GM23338 (cell line): ENCODE measurements around the gene KLF11. TPM values are rescaled to one million over a fixed set of nuclear protein-coding genes. Genes with fewer than 3 reads are reported as not detected.

ENCODE experiments used
- ATAC-seq: fragments of 200-7000 bp; cut with Tn5 transposase; 3 replicates; pipeline ENCODE4 v1.9.1; 2020
- DNase-seq: peaks from one replicate; pipeline ENCODE4 v3.0.0-alpha.2; 2015; ENCODE audit warnings: low spot score
- H2AFZ ChIP-seq: fragments of 200-600 bp; sonication (generic); 2 replicates; pipeline ENCODE4 v1.8.0; 2016; ENCODE audit warnings: antibody characterized with exemption, mild to moderate bottlenecking, moderate library complexity
- H3F3A ChIP-seq: fragments of 200-600 bp; sonication (generic); replicated peaks from 2 replicates; pipeline ENCODE4 v1.8.0; 2017; ENCODE audit warnings: antibody characterized with exemption, mixed run types, low read depth
- H3K27ac ChIP-seq: fragments of 200-600 bp; sonication (generic); 2 replicates; pipeline ENCODE4 v1.6.1; 2016; ENCODE audit warnings: low read depth
- H3K27me3 ChIP-seq: fragments of 200-600 bp; sonication (generic); 2 replicates; pipeline ENCODE4 v1.8.0; 2016; ENCODE audit warnings: mild to moderate bottlenecking, mixed run types, moderate library complexity; ENCODE audit not compliant: insufficient read depth
- H3K36me3 ChIP-seq: fragments of 200-600 bp; sonication (generic); 2 replicates; pipeline ENCODE4 v1.8.0; 2016; ENCODE audit warnings: mild to moderate bottlenecking; ENCODE audit not compliant: insufficient read depth
- H3K4me1 ChIP-seq: fragments of 200-600 bp; sonication (generic); 2 replicates; pipeline ENCODE4 v1.8.0; 2016; ENCODE audit warnings: mild to moderate bottlenecking, moderate library complexity; ENCODE audit not compliant: insufficient read depth
- H3K4me2 ChIP-seq: fragments of 200-600 bp; sonication (generic); 2 replicates; pipeline ENCODE4 v1.7.1; 2017; ENCODE audit warnings: mixed run types
- H3K4me3 ChIP-seq: fragments of 200-600 bp; sonication (generic); 2 replicates; pipeline ENCODE4 v1.6.1; 2016; ENCODE audit warnings: mixed run types
- H3K79me2 ChIP-seq: fragments of 200-600 bp; sonication (generic); replicated peaks from 2 replicates; pipeline ENCODE4 v1.8.0; 2017; ENCODE audit warnings: mild to moderate bottlenecking; ENCODE audit not compliant: insufficient read depth
- H3K9me2 ChIP-seq: fragments of 200-600 bp; sonication (generic); 2 replicates; pipeline ENCODE4 v1.8.0; 2017; ENCODE audit not compliant: insufficient read depth
- H4K20me1 ChIP-seq: fragments of 200-600 bp; sonication (generic); replicated peaks from 2 replicates; pipeline ENCODE4 v1.8.0; 2017; ENCODE audit warnings: mild to moderate bottlenecking; ENCODE audit not compliant: insufficient read depth
- H3K27ac Mint-ChIP-seq: 2 replicates; pipeline ENCODE4 v1.8.0; 2020; ENCODE audit warnings: inconsistent platforms, mild to moderate bottlenecking, moderate library complexity, mixed read lengths
- H3K27me3 Mint-ChIP-seq: 3 replicates; pipeline ENCODE4 v1.8.0; 2022; ENCODE audit warnings: low read depth, mild to moderate bottlenecking, moderate library complexity, mixed read lengths, inconsistent platforms; ENCODE audit not compliant: insufficient read depth, poor library complexity
- H3K36me3 Mint-ChIP-seq: 3 replicates; pipeline ENCODE4 v1.8.0; 2021; ENCODE audit warnings: low read depth, mild to moderate bottlenecking, inconsistent platforms, moderate library complexity, mixed read lengths
- H3K4me1 Mint-ChIP-seq: 3 replicates; pipeline ENCODE4 v1.8.0; 2020; ENCODE audit warnings: mild to moderate bottlenecking, inconsistent platforms, mixed read lengths
- H3K4me3 Mint-ChIP-seq: 3 replicates; pipeline ENCODE4 v1.8.0; 2021; ENCODE audit warnings: moderate library complexity, mild to moderate bottlenecking, inconsistent platforms, mixed read lengths
- H3K9me3 Mint-ChIP-seq: 3 replicates; pipeline ENCODE4 v1.8.0; 2020; ENCODE audit warnings: moderate library complexity, mild to moderate bottlenecking, inconsistent platforms, mixed read lengths
- ZNF331 ChIP-seq: fragments of 250-450 bp; sonication (Bioruptor Pico); IDR thresholded peaks from 2 replicates; pipeline ENCODE4 v1.5.0; 2020; ENCODE audit warnings: low read depth, mild to moderate bottlenecking, moderate library complexity
- ZNF462 ChIP-seq: fragments of 250-450 bp; sonication (Bioruptor Pico); IDR thresholded peaks from 2 replicates; pipeline ENCODE4 v1.5.0; 2020; ENCODE audit warnings: mild to moderate bottlenecking, moderate library complexity
- polyA plus RNA-seq: library from polyadenylated mRNA; unstranded; fragments of >200 nt; fragmentation: Nextera tagmentation; extraction: Ambion mirVana; gene quantifications from 2 replicates; pipeline ENCODE4 v1.2.1, GENCODE V29; 2016
- total RNA-seq: library from RNA; depleted of rRNA; stranded (reverse); fragments of >200 nt; shearing (Covaris generic); gene quantifications from 2 replicates; pipeline ENCODE4 v1.2.3, GENCODE V29; 2014

The KLF11 gene
- total and polyA plus RNA-seq, 2 experiments from 2014 or later, result 1.4 to 5.6 TPM

DNA sequence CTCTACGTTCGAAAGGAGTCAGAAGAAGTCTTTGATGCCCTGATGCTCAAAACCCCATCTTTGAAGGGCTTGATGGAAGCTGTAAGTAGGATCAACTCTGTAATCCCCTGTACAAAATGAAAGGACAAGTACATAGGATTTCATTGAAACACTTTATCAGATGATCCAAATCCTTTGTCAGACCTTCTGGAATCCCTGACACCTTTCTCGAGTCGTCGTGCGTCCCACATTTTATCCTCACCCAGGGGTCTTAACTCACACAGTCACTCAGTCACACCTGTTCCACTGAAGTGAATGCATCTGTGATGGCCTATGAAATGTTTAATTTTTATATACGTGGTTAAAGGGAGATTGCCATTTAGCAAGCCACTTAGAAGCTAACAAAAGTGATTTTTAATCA lies 47.0 kb upstream of the KLF11 start:
- Histone ChIP-seq H3K27ac (no peak overlapping the region), H3K4me1 (peaks cover 6% of the 10 kb centered on the region), H2AFZ (no peak overlapping the region), H3K27me3 (no peaks in the 10 kb centered on the region), H3K79me2 (no peaks in the 10 kb centered on the region), H3K36me3 (no peaks in the 10 kb centered on the region), H3K4me3 (no peak overlapping the region), H4K20me1 (no peaks in the 10 kb centered on the region), H3K4me2 (no peak overlapping the region), H3F3A (no peaks in the 10 kb centered on the region), H3K9me2 (no peaks in the 10 kb centered on the region)
- H3K36me3 Mint-ChIP-seq, result no peaks in the 10 kb centered on the region
- ATAC-seq, result no peak
- no peak for DNase-seq
- H3K27ac Mint-ChIP-seq, result no peak overlapping the region
- H3K9me3 Mint-ChIP-seq, result no peaks in the 10 kb centered on the region
- peaks cover 3% of the 10 kb centered on the region; the same call in 2 of the 3 replicates for H3K4me1 Mint-ChIP-seq
- no peak overlapping the region for H3K4me3 Mint-ChIP-seq
- TF ChIP-seq ZNF462 (CRISPR knock-in tag), result no peak
- H3K27me3 Mint-ChIP-seq, result peaks cover 2% of the 10 kb centered on the region

GRCh38 chr2:9997936-9998335 lies 45.4 kb upstream of the KLF11 start:
- DNase-seq, result no peak
- H3K27me3 ChIP-seq, result no peaks in the 10 kb centered on the region
- H3K9me2 ChIP-seq, result no peaks in the 10 kb centered on the region
- H3K4me1 Mint-ChIP-seq, result peaks cover 8% of the 10 kb centered on the region; the same call in 2 of the 3 replicates
- H3K79me2 ChIP-seq, result no peaks in the 10 kb centered on the region
- H3K4me3 Mint-ChIP-seq, result no peak overlapping the region
- no peaks in the 10 kb centered on the region for H3K36me3 ChIP-seq
- ATAC-seq, result no peak
- peaks cover 2% of the 10 kb centered on the region for H3K27me3 Mint-ChIP-seq
- H4K20me1 ChIP-seq, result no peaks in the 10 kb centered on the region
- H3K36me3 Mint-ChIP-seq, result no peaks in the 10 kb centered on the region
- no peaks in the 10 kb centered on the region for H3K9me3 Mint-ChIP-seq
- no peak overlapping the region; the same call in 1 of the 2 replicates for H3K27ac Mint-ChIP-seq
- no peak overlapping the region for H3K4me3 ChIP-seq
- H3F3A ChIP-seq, result no peaks in the 10 kb centered on the region
- no peak overlapping the region for H3K4me2 ChIP-seq
- H3K27ac ChIP-seq, result no peak overlapping the region
- peaks cover 9% of the 10 kb centered on the region for H3K4me1 ChIP-seq
- H2AFZ ChIP-seq, result no peak overlapping the region
- TF ChIP-seq ZNF462 (CRISPR knock-in tag), result no peak
- no peak for TF ChIP-seq ZNF331 (CRISPR knock-in tag)
